ENCODE measurements around the gene NAPEPLD.

DNA sequence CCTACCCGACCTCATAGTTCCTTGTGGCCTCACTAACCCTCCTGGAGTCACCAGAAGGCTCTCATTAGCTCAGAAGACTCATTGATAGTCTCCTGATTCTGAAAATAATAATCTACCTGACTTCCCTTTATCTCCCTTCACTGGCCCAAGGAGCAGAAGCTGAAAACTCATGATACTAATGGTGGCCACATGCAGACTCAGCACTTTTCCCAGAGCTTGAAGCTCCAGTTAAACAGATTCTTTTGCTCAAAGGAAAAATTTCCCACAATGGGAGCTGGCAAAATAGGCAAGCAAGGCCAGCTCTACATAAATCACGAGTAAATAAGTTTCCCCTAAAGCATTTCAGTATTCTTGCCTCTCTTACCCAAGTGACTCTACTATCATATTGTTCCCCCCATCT lies 8.2 kb downstream of the NAPEPLD start:
- TF ChIP-seq CTCF (IDR thresholded peaks at IDR 0.05) (no peak), POLR2AphosphoS5 (IDR thresholded peaks at IDR 0.05) (no peak)
